ENCODE results near the gene VCAN.
"Not testable (repeated sequence)": the region's sequence is repeated elsewhere in the genome, so short reads cannot be mapped to it uniquely, and the experiment has no call there.

Gene VCAN

GRCh38 chr5:83471405-83472212, at the start of gene VCAN:
Gene VCAN, plus strand, starts transcription at chr5:83471744. Its CDS starts 11,775 bp downstream, at chr5:83483519.
- peak in 46 of 58 donors; percentile 5 to 80 (median 32) for DNase-seq

- DNase-seq = no peak
These were observed 49.3 kb upstream of the VCAN start for GRCh38 chr5:83422284-83422683.

GRCh38 chr5:83426855-83427254, 44.7 kb upstream of the VCAN start:
- no peak for DNase-seq

- DNase-seq = no peak
These were observed 43.4 kb upstream of the VCAN start for GRCh38 chr5:83428126-83428525.

GRCh38 chr5:83428890-83429289, 42.7 kb upstream of the VCAN start:
- DNase-seq = no peak

- DNase-seq = peak in 36 of 58 donors; percentile 1 to 62 (median 17)
These were observed 41.2 kb upstream of the VCAN start for GRCh38 chr5:83430130-83431010.

- no peak for DNase-seq
These were observed 37.7 kb upstream of the VCAN start for GRCh38 chr5:83433891-83434290.

- DNase-seq = no peak
These were observed 36.6 kb upstream of the VCAN start for GRCh38 chr5:83434946-83435345.

GRCh38 chr5:83436276-83436675, 35.3 kb upstream of the VCAN start:
- DNase-seq = no peak

GRCh38 chr5:83437697-83438096, 33.8 kb upstream of the VCAN start:
- not testable (repeated sequence) for DNase-seq

GRCh38 chr5:83440826-83441225, 30.7 kb upstream of the VCAN start:
- no peak for DNase-seq

- no peak for DNase-seq
These were observed 29.8 kb upstream of the VCAN start for GRCh38 chr5:83441747-83442146.

- DNase-seq = no peak
These were observed 28.0 kb upstream of the VCAN start for GRCh38 chr5:83443534-83443933.

- DNase-seq = no peak
These were observed 27.1 kb upstream of the VCAN start for GRCh38 chr5:83444445-83444844.

GRCh38 chr5:83446253-83446947, 25.1 kb upstream of the VCAN start:
- DNase-seq = no peak

GRCh38 chr5:83447533-83447932, 24.0 kb upstream of the VCAN start:
- no peak for DNase-seq

- DNase-seq = no peak
These were observed 21.2 kb upstream of the VCAN start for GRCh38 chr5:83450183-83450966.

GRCh38 chr5:83450967-83451248, 20.6 kb upstream of the VCAN start:
- no peak for DNase-seq

- DNase-seq = no peak
These were observed 19.6 kb upstream of the VCAN start for GRCh38 chr5:83451955-83452354.

- DNase-seq = no peak
These were observed 17.6 kb upstream of the VCAN start for GRCh38 chr5:83453937-83454336.

GRCh38 chr5:83464261-83464660, 7.3 kb upstream of the VCAN start:
- DNase-seq = no peak
